Calu3 (cell line): ENCODE measurements around the gene NCF4. TPM values are rescaled to one million over a fixed set of nuclear protein-coding genes. Genes with fewer than 3 reads are reported as not detected.

ENCODE experiments used
- BruUV-seq: library from RNA; stranded (reverse); fragments of 400-500 nt; replicated peaks from 2 replicates; lab custom pipeline; 2021; lab: Mats Ljungman, UMichigan
- CTCF ChIA-PET: fragments of 300-600 bp; sonication (Branson Sonifier 250); formaldehyde crosslinking; loops from one replicate; lab custom pipeline; 2022; ENCODE audit warnings: antibody characterized with exemption; lab: Charles Lee
- DNase-seq: peaks from one replicate; pipeline ENCODE4 v3.0.0; 2022
- H3K27ac Mint-ChIP-seq: one replicate; pipeline ENCODE4 v1.8.0; 2022; ENCODE audit warnings: mixed read lengths; ENCODE audit not compliant: unreplicated experiment
- H3K27me3 Mint-ChIP-seq: one replicate; pipeline ENCODE4 v1.8.0; 2022; ENCODE audit warnings: mixed read lengths; ENCODE audit not compliant: unreplicated experiment
- H3K36me3 Mint-ChIP-seq: one replicate; pipeline ENCODE4 v1.8.0; 2022; ENCODE audit warnings: mild to moderate bottlenecking, moderate library complexity, mixed read lengths; ENCODE audit not compliant: insufficient read depth, unreplicated experiment
- H3K4me1 Mint-ChIP-seq: one replicate; pipeline ENCODE4 v1.8.0; 2022; ENCODE audit warnings: mild to moderate bottlenecking, low read depth, mixed read lengths; ENCODE audit not compliant: unreplicated experiment
- H3K4me3 Mint-ChIP-seq: one replicate; pipeline ENCODE4 v1.8.0; 2022; ENCODE audit warnings: mild to moderate bottlenecking, low read depth, moderate library complexity, mixed read lengths; ENCODE audit not compliant: unreplicated experiment
- H3K9me3 Mint-ChIP-seq: one replicate; pipeline ENCODE4 v1.8.0; 2022; ENCODE audit warnings: low read depth, mixed read lengths; ENCODE audit not compliant: unreplicated experiment
- intact Hi-C: fragments of 100-400 bp; cut with micrococcal nuclease; formaldehyde crosslinking; loops from one replicate; pipeline ENCODE4 v1.10.0; 2022; ENCODE audit not compliant: unreplicated experiment
- total RNA-seq: library from RNA; stranded (reverse); gene quantifications from 2 replicates; pipeline ENCODE4 v1.2.3, GENCODE V29; 2022
- TF ChIP-seq, protein P1 (sequence below): fragments of 200-600 bp; IDR thresholded peaks from one replicate; pipeline ENCODE4 v1.8.0; 2022; ENCODE audit warnings: antibody characterized with exemption; ENCODE audit not compliant: unreplicated experiment

NCF4 gene
- total RNA-seq, 1 experiment from 2014 or later: not detected

GRCh38 chr22:36923131-36923788 is 62.5 kb downstream of the NCF4 start:
- no peaks in the 10 kb centered on the region for H3K4me1 Mint-ChIP-seq
- intact Hi-C loops: no loop called here
- CTCF ChIA-PET: no interaction called here
- no peak overlapping the region for H3K4me3 Mint-ChIP-seq
- H3K9me3 Mint-ChIP-seq: no peaks in the 10 kb centered on the region
- TF ChIP-seq, protein P1, sequence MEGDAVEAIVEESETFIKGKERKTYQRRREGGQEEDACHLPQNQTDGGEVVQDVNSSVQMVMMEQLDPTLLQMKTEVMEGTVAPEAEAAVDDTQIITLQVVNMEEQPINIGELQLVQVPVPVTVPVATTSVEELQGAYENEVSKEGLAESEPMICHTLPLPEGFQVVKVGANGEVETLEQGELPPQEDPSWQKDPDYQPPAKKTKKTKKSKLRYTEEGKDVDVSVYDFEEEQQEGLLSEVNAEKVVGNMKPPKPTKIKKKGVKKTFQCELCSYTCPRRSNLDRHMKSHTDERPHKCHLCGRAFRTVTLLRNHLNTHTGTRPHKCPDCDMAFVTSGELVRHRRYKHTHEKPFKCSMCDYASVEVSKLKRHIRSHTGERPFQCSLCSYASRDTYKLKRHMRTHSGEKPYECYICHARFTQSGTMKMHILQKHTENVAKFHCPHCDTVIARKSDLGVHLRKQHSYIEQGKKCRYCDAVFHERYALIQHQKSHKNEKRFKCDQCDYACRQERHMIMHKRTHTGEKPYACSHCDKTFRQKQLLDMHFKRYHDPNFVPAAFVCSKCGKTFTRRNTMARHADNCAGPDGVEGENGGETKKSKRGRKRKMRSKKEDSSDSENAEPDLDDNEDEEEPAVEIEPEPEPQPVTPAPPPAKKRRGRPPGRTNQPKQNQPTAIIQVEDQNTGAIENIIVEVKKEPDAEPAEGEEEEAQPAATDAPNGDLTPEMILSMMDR: no peak
- no TSS peak for BruUV-seq
- H3K36me3 Mint-ChIP-seq: no peaks in the 10 kb centered on the region
- DNase-seq: no peak
- peaks cover 100% of the 10 kb centered on the region for H3K27me3 Mint-ChIP-seq
- no peak overlapping the region for H3K27ac Mint-ChIP-seq

DNA sequence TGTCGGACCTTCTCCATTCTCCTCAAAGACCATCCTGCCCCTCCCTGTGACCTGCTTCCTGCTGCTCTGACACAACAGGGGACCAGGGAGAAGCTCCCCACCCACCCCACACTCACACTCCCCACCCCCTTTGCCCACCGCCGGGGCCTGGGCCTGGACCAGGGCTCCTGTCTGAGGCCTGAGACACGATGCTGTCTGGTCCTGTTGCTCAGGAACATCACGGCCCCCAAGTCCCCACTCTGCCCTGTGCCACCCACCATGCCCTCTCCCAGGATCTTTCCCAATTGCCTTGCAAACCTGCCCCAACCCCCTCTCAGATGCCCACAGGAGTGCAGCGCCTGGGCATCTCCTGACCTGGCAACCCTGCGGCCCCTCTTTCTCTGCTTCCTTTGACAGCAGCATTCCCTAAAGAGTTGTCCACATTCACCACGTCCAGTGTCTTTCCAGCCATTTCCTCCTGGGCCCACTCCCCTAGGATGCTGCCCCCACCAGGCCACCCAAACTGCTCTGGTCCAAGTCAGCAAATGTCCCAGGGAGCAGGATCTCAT is 63.4 kb downstream of the NCF4 start:
- CTCF ChIA-PET: no interaction called here
- BruUV-seq: no TSS peak

GRCh38 chr22:36925388-36926290 is 64.8 kb downstream of the NCF4 start:
- DNase-seq: no peak
- H3K9me3 Mint-ChIP-seq: no peaks in the 10 kb centered on the region

More for the DNA sequence above, 63.4 kb downstream of the NCF4 start:
- Mint-ChIP-seq H3K9me3 (no peaks in the 10 kb centered on the region), H3K4me3 (no peak overlapping the region), H3K4me1 (no peaks in the 10 kb centered on the region), H3K36me3 (no peaks in the 10 kb centered on the region), H3K27me3 (peaks cover 100% of the 10 kb centered on the region), H3K27ac (no peak overlapping the region)
- intact Hi-C loops: no loop called here
- DNase-seq: no peak
- TF ChIP-seq, protein P1: no peak

GRCh38 chr22:36926309-36926708 is 65.5 kb downstream of the NCF4 start:
- CTCF ChIA-PET: no interaction called here
- DNase-seq: no peak
- no TSS peak for BruUV-seq
- intact Hi-C loops: no loop called here
- Mint-ChIP-seq H3K9me3 (no peaks in the 10 kb centered on the region), H3K36me3 (no peaks in the 10 kb centered on the region), H3K4me3 (no peak overlapping the region), H3K27ac (no peak overlapping the region), H3K4me1 (no peaks in the 10 kb centered on the region), H3K27me3 (peaks cover 100% of the 10 kb centered on the region)
- TF ChIP-seq, protein P1: no peak

More at GRCh38 chr22:36925388-36926290, 64.8 kb downstream of the NCF4 start:
- Mint-ChIP-seq H3K27ac (no peak overlapping the region), H3K4me3 (no peak overlapping the region), H3K4me1 (no peaks in the 10 kb centered on the region), H3K36me3 (no peaks in the 10 kb centered on the region), H3K27me3 (peaks cover 100% of the 10 kb centered on the region)
- no TSS peak for BruUV-seq
- TF ChIP-seq, protein P1: no peak
- intact Hi-C loops: no loop called here
- CTCF ChIA-PET: no interaction called here
